Cardiac muscle cell (in vitro differentiated cells and primary cell): Measurements from ENCODE around the gene AXIN2. TPM values are rescaled to one million over a fixed set of nuclear protein-coding genes. Genes with fewer than 3 reads are reported as not detected.

Source experiments
- DNase-seq, 2 donors: peaks; one replicate each; pipeline versions ENCODE4 v3.0.0 to v3.0.0-alpha.2; 2010 to 2017; ENCODE audit warnings: low read depth in 1 of 2, low spot score in 1 of 2
- H3K27ac ChIP-seq: fragments of 200-600 bp; sonication (generic); 2 replicates; pipeline ENCODE4 v1.5.1; 2016
- H3K27me3 ChIP-seq: fragments of 200-600 bp; sonication (generic); 2 replicates; pipeline ENCODE4 v1.6.0; 2016; ENCODE audit warnings: control low read depth
- H3K36me3 ChIP-seq: fragments of 200-600 bp; sonication (generic); 2 replicates; pipeline ENCODE4 v1.5.1; 2016; ENCODE audit warnings: control low read depth
- H3K4me1 ChIP-seq: fragments of 200-600 bp; sonication (generic); 2 replicates; pipeline ENCODE4 v1.8.1; 2017; ENCODE audit warnings: low read depth, mild to moderate bottlenecking, mixed run types
- H3K4me3 ChIP-seq: fragments of 200-600 bp; sonication (generic); 2 replicates; pipeline ENCODE4 v1.5.1; 2016; ENCODE audit warnings: mild to moderate bottlenecking
- H3K9me3 ChIP-seq: fragments of 200-600 bp; sonication (generic); 2 replicates; pipeline ENCODE4 v1.5.1; 2017; ENCODE audit warnings: low read depth, mild to moderate bottlenecking, control low read depth
- polyA plus RNA-seq: library from polyadenylated mRNA; unstranded; fragments of >200 nt; fragmentation: Nextera tagmentation; extraction: Ambion mirVana; gene quantifications from 2 replicates; pipeline ENCODE4 v1.2.1, GENCODE V29; 2016
- total RNA-seq: library from RNA; depleted of rRNA; stranded (reverse); fragments of >200 nt; gene quantifications from 2 replicates; pipeline ENCODE4 v1.2.3, GENCODE V29; 2016
- TF ChIP-seq, protein P1 (sequence below): IDR thresholded peaks from 2 replicates; pipeline ENCODE4 v1.5.1; 2012; ENCODE audit warnings: low read depth, mild to moderate bottlenecking, low read length

Gene AXIN2
- total and polyA plus RNA-seq, 2 experiments from 2014 or later, result 22.3 to 35.4 TPM

DNA sequence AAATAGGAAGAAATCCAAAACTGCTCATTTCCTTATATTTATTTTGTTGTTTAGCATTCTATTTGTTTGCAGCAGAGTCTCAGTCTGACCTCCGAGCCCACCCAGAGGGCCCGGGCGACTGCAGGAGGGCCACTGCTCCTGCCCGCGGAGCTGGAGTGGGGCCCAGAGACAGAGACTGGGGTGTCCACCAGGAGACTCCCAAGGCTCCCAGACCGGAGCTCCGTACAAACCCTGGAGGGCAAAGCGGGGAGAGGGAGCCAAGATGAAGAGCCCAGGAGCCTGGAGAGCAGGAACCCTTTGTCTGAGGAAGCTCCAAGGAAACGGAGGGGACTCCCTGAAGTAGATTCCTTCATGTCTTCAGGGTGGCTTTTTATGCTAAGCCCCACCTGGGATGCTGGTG is 57.9 kb downstream of the AXIN2 start:
- no peak overlapping the region for H3K27ac ChIP-seq
- H3K4me3 ChIP-seq, result no peak overlapping the region
- no peaks in the 10 kb centered on the region for H3K4me1 ChIP-seq
- no peaks in the 10 kb centered on the region for H3K36me3 ChIP-seq
- H3K27me3 ChIP-seq, result no peaks in the 10 kb centered on the region
- no peak for DNase-seq
- TF ChIP-seq, protein P1, sequence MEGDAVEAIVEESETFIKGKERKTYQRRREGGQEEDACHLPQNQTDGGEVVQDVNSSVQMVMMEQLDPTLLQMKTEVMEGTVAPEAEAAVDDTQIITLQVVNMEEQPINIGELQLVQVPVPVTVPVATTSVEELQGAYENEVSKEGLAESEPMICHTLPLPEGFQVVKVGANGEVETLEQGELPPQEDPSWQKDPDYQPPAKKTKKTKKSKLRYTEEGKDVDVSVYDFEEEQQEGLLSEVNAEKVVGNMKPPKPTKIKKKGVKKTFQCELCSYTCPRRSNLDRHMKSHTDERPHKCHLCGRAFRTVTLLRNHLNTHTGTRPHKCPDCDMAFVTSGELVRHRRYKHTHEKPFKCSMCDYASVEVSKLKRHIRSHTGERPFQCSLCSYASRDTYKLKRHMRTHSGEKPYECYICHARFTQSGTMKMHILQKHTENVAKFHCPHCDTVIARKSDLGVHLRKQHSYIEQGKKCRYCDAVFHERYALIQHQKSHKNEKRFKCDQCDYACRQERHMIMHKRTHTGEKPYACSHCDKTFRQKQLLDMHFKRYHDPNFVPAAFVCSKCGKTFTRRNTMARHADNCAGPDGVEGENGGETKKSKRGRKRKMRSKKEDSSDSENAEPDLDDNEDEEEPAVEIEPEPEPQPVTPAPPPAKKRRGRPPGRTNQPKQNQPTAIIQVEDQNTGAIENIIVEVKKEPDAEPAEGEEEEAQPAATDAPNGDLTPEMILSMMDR, result no peak
- H3K9me3 ChIP-seq, result no peaks in the 10 kb centered on the region

DNA sequence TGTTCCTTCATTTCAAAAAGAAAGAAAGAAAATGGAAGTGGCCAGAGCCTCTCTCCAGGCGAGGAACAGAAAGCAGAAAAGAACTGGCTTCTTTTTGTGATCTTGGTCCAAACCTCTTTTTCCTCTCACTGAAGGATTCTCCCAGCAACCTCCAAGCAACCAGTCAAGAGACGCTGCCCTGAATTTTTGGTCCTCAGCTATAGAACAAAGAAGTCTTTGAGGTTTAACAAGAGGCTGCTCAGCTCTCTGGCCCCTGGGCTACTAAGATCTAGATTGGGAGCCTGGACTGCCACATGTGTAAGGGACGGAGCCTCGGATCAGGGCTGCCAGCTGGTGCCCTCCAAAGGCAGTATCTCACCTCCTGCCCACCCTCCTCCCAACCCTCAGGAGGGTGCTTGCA is 62.6 kb downstream of the AXIN2 start:
- no peaks in the 10 kb centered on the region for H3K9me3 ChIP-seq
- no peak overlapping the region for H3K27ac ChIP-seq
- TF ChIP-seq, protein P1, result no peak

DNA sequence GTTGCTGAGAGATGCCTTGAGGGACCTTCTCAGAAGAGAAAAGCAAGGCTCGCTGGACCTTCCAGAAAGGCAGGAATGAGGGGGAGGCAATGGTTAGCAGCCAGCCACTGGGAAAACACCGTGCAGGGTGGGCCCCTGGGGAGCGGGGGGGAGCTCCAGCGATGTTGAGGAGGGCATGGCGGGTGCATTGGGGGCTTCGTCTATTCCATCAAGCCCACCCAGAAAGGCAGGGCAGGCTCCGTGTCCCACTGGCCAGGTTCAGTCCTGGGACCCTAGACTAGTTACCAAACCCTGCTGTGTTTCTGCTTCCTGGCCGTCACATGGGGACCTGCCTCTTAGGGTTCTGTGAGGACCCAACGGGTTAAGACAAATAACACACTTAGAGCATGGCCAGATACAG is 64.6 kb downstream of the AXIN2 start:
- Histone ChIP-seq H3K4me1 (no peaks in the 10 kb centered on the region), H3K27me3 (peaks cover 11% of the 10 kb centered on the region), H3K4me3 (no peak overlapping the region), H3K36me3 (no peaks in the 10 kb centered on the region), H3K27ac (no peak overlapping the region), H3K9me3 (no peaks in the 10 kb centered on the region)
- TF ChIP-seq, protein P1, result no peak
- DNase-seq, result no peak

More for the DNA sequence above, 62.6 kb downstream of the AXIN2 start:
- no peak for DNase-seq
- Histone ChIP-seq H3K27me3 (peaks cover 11% of the 10 kb centered on the region), H3K36me3 (no peaks in the 10 kb centered on the region), H3K4me3 (no peak overlapping the region), H3K4me1 (no peaks in the 10 kb centered on the region)

DNA sequence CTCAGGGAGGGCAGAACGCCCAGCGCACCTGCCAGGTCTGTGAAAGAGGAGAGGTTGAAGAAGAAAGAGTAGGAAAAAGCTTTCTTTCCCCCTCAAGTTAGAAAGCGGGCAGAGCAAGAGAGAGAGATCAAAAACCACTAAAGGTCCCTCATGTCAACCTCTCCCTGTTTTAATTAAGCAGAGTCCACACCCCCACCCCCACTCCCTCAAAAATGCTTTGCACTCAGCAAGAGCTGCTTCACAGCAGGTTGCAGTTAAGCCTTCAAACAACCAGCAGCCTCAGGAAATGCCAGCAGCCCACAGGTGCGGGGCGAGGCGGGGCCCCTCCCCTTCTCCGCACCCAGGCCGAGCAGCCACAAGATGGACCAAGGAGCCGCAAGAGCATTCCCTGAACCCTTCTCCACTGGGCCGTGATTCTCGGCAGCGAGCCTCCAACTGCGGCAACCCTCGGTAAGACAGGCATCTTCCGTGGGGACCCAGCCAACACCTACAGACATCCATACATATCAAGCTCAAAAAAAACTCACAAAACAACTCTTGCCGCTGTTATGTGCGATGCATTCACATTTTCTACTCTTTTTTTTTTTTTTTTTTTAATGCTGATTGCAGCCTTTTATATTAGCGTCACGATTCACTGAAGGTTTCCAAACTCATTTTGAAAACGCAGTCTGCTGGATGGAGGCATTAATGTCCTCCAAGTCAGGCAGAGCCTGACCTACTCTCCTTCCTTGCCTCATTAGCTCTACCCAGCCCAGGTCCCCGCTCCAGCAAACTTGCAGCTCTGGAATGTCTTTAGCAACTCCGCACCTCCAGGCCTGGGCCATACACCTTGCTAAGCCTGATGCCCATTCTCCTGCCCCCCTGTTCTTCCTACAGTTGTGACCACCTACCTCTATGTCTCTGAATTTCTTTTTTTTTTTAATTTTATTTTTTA is 66.1 kb downstream of the AXIN2 start:
- no peaks in the 10 kb centered on the region for H3K36me3 ChIP-seq
- H3K27me3 ChIP-seq, result peaks cover 11% of the 10 kb centered on the region
- H3K9me3 ChIP-seq, result no peaks in the 10 kb centered on the region
- DNase-seq, result peak; percentile 17 to 23
- TF ChIP-seq, protein P1, result no peak
- H3K27ac ChIP-seq, result no peak overlapping the region
- H3K4me3 ChIP-seq, result no peak overlapping the region
- H3K4me1 ChIP-seq, result no peaks in the 10 kb centered on the region

DNA sequence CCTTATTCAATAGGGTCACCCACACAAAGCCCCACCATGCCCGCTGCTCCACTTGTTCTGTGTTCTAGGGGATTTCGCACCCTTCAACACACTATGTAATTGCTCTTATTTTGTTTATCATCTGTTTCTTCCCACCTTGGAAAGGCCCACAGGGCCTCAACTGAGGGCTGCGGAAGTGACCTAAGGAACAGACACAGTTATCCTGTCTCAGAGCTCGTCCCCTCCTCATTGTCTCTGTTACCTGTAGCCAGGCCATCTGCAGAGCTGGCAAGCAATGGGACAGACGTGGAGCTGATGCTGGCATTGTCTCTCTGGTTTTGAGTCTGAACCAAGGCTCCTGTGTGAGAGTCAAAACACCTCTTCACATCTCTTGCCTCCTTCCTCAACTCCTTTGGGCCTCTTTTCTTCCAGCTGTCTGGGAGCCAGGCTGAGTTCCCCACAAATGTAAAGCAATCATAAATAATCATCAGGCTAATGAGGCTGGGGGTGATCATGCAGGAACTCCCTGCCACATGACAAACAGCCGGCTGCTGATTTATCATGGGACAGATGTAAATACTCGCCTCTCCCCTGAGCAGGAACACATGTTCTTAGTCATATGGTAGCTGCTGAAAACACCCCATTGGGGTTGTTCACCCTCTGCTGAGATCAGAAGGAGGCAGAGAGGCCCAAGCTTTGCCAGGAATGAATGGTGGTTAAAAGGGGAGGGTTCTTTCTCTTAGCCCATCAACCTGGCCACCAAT is 71.9 kb downstream of the AXIN2 start:
- TF ChIP-seq, protein P1, result no peak
- no peak for DNase-seq
- Histone ChIP-seq H3K9me3 (no peaks in the 10 kb centered on the region), H3K27ac (no peak overlapping the region), H3K27me3 (peaks cover 6% of the 10 kb centered on the region), H3K36me3 (no peaks in the 10 kb centered on the region), H3K4me3 (no peak overlapping the region), H3K4me1 (peaks cover 4% of the 10 kb centered on the region)
